Activated CD4-positive, alpha-beta T cell treated with anti-CD3 and anti-CD28 coated beads, Interleukin-2, amount 50 U/mL, for 48 hours (primary cell): ENCODE measurements around the gene MFSD1.
"Not testable (repeated sequence)": the region's sequence is repeated elsewhere in the genome, so short reads cannot be mapped to it uniquely, and the experiment has no call there.

ENCODE experiments used
- DNase-seq, 2 experiments: peaks; one replicate each; pipeline ENCODE4 v3.0.0-alpha.2; 2020

The MFSD1 gene

DNA sequence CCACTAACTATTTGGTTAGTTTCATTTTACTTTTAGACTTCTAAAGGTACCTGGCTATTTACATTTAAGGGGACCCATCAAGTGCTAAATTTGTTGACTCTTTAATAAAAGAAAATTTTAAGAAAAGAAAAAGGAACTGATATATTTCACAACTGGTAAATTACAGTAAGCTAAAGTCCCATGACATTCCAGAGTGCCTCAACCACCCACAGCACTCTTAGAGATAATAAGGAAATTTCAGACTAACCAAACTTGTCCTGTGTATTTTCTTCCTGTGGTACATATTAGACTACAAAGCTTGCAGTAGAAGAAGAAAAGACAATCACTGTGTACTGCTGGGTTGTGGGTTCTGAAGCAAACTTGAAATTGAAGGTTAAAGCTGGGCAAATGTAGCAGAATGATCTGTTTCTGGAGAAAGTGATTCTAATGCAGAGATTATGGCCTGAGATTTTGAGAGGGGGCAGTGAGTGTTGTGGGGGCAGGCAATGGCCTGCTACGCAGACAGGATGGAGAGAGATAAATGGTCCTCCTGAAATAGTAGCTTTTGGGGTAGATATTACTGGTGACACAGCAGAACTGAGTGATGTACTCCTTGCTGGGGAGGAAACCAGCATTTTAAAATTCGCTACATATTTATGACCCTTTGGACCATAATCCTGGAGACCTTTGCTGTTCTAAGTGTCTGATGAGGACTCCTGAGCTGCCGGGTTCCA is 24.5 kb upstream of the MFSD1 start:
- no peak for DNase-seq

DNA sequence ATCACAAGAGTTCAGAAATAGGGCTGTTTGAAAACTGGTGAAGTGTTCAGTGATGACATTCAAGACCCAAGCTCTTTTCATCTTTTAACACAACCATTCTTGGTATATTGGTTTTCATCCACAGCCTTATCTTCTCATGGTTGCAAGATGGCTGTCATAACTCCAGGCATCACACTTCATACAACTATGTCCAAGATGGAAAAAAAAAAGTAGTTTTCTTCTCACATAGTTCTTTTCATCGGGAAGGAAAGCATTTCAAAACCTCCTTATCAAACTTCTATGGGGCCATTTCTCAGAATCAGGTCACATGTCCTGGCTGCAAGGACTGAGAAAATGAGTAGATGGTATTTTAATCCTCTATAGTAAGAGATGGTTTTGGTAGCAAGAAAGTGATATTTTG is 21.1 kb upstream of the MFSD1 start:
- no peak for DNase-seq

GRCh38 chr3:158781191-158781590 is 20.7 kb upstream of the MFSD1 start:
- no peak for DNase-seq

- DNase-seq: no peak
Observed at GRCh38 chr3:158781849-158782248, 20.0 kb upstream of the MFSD1 start.

GRCh38 chr3:158782283-158782989 is 19.4 kb upstream of the MFSD1 start:
- no peak for DNase-seq

- no peak for DNase-seq
Observed at GRCh38 chr3:158783051-158783450, 18.8 kb upstream of the MFSD1 start.

DNA sequence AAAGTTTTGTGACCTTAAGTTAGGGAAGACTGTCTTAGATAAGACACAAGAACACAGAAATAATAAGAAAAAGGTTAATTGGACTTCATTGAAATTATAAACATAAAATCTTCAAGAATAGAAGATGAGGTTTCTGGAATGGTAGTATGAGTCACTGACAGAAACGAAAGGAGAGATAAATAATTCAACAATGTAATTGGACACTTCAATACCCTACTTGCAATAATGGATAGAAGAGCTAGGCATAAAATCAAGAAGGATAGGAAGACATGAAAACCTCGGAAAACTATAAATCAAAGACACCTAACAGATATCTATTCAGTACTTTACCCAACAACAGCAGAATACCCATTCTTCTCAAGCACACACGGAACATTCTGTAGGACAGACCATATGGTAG is 15.9 kb upstream of the MFSD1 start:
- no peak for DNase-seq

DNA sequence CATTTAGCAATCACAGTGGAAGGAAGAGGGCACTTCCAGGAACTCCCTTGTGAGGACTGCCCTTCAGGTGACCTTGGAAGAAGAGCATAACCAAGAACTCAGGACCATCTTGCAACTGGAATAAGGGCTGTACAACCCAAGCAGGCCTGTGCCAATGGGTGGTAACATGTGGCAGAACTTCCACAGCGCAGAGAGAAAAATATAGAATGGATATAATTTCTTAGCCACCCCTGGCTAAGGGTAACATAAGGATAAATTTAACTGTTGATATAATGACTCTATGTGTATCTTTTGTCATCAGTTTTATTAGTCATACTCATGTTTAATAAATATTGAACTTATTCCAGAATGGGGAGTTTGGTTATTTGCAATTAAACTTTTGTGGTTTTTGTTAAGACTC is 13.4 kb upstream of the MFSD1 start:
- no peak for DNase-seq

DNA sequence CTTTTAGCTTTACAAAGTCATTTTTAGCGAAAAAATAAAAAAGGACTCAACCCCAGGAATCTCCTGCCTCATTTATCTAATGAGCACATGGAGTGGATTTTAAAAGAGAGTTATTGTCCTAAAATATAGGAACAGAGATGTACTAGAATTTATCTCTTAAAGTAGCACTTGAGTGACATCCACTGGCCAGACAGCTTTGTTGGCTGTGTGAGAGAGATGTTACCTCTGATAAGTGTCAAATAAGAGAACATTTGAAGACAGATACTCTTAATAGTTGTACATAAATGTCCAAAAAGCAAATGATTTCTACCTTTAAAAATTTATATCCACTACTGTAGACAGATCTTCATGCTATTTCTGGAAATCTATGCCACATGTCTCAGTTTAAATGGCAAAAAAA is 12.3 kb upstream of the MFSD1 start:
- DNase-seq: no peak

- DNase-seq: peak; percentile 6 to 20
Observed at GRCh38 chr3:158790901-158791589, 10.8 kb upstream of the MFSD1 start.

DNA sequence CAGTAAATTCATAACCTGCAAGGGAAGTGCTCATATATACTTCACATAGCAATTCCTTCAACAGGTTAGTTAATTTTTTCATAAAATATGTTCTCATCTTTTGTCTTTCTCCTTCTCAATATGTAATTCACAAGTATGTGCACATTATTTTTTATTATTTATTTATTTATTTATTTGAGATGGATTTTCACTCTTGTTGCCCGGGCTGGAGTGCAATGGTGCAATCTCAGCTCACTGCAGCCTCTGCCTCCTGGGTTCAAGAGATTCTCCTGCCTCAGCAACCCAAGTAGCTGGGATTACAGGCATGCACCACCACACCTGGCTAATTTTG is 10.3 kb upstream of the MFSD1 start:
- not testable (repeated sequence) for DNase-seq

GRCh38 chr3:158792709-158793108 is 9.1 kb upstream of the MFSD1 start:
- no peak for DNase-seq

- no peak for DNase-seq
Observed at GRCh38 chr3:158794206-158794605, 7.6 kb upstream of the MFSD1 start.

DNA sequence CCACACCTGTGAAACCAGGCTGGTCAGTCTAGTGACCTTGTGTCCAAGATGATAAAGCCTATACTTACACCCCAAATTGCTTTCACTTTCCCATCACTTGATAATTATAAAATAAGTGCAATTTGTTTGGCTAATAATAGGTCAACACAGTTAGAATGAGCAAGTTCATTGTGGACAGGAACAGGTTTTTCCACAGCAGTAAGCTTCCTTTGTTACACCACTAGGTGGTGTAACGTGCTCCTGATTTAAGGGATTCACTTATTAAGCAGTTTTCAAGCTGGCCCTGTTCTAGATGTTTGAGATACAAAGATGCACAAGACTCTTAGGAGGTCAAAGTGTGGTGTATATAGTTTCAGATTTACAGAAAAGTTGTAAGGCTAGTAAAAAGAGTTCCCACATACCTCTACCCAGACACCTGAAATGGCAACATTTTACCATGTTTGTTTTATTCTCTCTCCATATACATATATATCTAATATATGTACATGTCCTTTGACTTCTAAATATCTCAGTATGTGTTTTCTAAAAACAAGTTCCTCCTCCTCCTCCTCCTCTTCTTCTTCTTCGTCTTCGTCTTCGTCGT is 6.8 kb upstream of the MFSD1 start:
- DNase-seq: no peak

DNA sequence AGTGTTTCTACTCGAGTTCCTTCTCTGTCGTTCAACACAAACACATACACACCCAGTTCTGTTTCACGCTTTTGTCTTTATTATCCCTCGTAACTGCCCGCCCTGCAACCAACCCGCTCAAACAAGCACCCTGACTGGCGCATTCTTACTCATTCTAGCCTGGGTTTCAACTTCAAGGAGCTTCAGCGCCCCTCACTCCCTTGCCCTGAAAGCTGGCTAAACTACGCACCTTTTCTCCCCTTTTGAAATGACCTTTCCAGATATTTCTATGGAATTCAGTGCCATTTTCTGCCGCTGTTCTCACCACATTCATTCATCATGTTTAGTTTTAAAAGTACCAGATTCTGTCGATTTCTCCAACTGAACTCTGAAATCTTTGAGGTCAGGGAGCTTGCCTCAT is 653 bp upstream of the MFSD1 start:
- no peak for DNase-seq

DNA sequence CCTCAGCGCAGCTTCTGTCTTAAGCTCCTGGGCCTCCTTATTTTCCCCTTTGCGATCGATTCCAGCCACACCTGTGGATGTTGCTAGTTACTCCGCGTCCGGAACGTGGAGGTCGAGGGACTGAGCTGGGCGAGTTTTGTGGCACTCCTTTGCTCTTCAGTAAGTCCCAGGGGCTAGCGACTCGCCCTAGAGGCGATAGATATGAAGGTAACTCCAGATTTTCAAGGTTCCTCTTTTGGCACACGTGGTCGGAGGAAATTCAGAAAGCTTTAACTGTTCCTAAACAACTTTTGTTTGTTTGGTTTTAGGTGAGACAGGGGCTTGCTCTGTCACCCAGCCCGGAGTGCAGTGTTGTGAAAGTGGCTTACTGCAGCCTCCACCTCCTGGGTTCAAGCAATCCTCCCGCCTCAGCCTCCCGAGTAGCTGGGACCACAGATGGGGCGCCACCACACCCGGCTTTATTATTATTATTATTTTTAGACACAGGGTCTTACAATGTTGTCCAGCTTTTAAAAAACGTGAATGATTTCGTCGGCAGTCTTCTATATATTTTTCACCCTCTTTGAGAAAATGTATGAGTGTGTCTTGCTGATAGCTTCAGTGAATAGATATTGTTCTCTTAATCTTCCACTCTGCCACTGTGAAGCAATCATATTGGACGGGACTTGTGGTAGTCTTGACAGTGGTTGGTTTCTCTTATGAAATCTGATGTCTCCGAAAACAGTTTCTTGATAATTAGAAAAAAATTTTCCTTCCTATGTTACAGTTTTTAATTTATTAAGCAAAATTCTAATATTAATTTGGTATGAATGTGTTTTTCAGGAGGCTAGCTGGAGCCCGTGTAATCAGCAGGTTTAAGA is 785 bp downstream of the MFSD1 start:
- peak in 1 of 2 experiments; percentile 15 for DNase-seq

GRCh38 chr3:158804441-158804840 is 2.6 kb downstream of the MFSD1 start:
- DNase-seq: no peak

DNA sequence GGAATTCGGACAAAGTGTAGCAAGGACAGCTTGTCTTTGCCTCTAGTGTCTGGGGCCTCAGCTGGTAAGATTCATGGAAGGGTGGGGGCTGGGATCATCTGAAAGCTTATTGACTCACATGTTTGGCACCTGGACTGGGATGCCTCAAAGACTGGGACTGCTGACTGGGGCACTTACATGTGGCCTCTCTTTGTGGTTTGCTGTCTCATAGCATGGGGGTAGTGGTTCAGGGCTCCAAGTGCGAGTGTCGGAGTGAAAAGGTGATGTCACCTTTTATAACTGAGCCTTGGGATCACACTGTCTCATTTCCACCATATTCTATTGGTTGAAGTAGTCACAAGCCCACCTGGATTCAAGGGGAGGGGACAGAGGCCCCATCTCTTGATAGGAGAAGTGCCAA is 6.8 kb downstream of the MFSD1 start:
- DNase-seq: no peak

GRCh38 chr3:158809642-158810041 is 7.8 kb downstream of the MFSD1 start:
- no peak for DNase-seq

GRCh38 chr3:158810823-158811724 is 9.2 kb downstream of the MFSD1 start:
- no peak for DNase-seq

DNA sequence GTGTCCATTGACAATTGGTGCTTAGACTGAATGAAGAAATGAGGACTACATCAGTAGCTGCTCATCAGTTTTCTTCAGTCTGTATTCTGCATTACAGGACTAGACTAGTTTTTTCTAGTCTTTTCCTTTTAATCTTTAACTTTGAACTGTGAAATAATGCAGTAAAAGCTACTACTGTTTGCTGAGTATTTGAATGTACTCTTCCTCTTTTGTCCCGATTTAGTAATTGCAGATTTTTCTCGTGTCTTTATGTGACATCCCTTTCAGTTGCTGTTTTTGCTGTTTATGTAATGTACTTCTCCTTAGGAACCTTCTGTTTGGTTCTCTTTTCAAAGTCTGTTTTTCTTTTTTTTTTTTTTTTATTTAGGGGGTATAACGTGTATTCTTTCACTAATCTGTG is 17.4 kb downstream of the MFSD1 start:
- DNase-seq: no peak

GRCh38 chr3:158820521-158820920 is 18.7 kb downstream of the MFSD1 start:
- DNase-seq: no peak
